ENCODE results near the gene RHOD.

The RHOD gene

GRCh38 chr11:67062526-67063373 is 6.1 kb downstream of the RHOD start:
- no peak for DNase-seq

- DNase-seq: no peak
Observed at GRCh38 chr11:67066333-67066709, 9.7 kb downstream of the RHOD start.

GRCh38 chr11:67071420-67072284 is 15.0 kb downstream of the RHOD start:
- DNase-seq: peak; percentile 32 to 36

- no peak for DNase-seq
Observed at GRCh38 chr11:67072295-67072694, 15.6 kb downstream of the RHOD start.

GRCh38 chr11:67073908-67074307 is 17.3 kb downstream of the RHOD start:
- no peak for DNase-seq

- no peak for DNase-seq
Observed at GRCh38 chr11:67076202-67076601, 19.6 kb downstream of the RHOD start.

GRCh38 chr11:67079065-67079705 is 22.5 kb downstream of the RHOD start:
- no peak for DNase-seq

- DNase-seq: no peak
Observed at GRCh38 chr11:67082071-67082791, 25.6 kb downstream of the RHOD start.

GRCh38 chr11:67083786-67084366 is 27.2 kb downstream of the RHOD start:
- DNase-seq: no peak

GRCh38 chr11:67085617-67086016 is 29.0 kb downstream of the RHOD start:
- DNase-seq: no peak

GRCh38 chr11:67090717-67091116 is 34.1 kb downstream of the RHOD start:
- no peak for DNase-seq

GRCh38 chr11:67095214-67095507 is 38.5 kb downstream of the RHOD start:
- no peak for DNase-seq

GRCh38 chr11:67098799-67099429 is 42.3 kb downstream of the RHOD start:
- DNase-seq: no peak

- no peak for DNase-seq
Observed at GRCh38 chr11:67099831-67100324, 43.2 kb downstream of the RHOD start.

GRCh38 chr11:67102664-67103063 is 46.0 kb downstream of the RHOD start:
- no peak for DNase-seq

GRCh38 chr11:67105964-67106363 is 49.3 kb downstream of the RHOD start:
- DNase-seq: no peak

GRCh38 chr11:67111261-67111660 is 54.6 kb downstream of the RHOD start:
- DNase-seq: no peak

GRCh38 chr11:67113231-67113721 is 56.6 kb downstream of the RHOD start:
- no peak for DNase-seq

GRCh38 chr11:67114275-67114896 is 57.7 kb downstream of the RHOD start:
- no peak for DNase-seq

- DNase-seq: no peak
Observed at GRCh38 chr11:67116758-67117105, 60.1 kb downstream of the RHOD start.

- no peak for DNase-seq
Observed at GRCh38 chr11:67117176-67117575, 60.5 kb downstream of the RHOD start.
